Activated CD8-positive, alpha-beta memory T cell treated with anti-CD3 and anti-CD28 coated beads, Interleukin-2, amount 10 ng/mL, durations not matched to agents 7 days and 5 days (primary cell): ENCODE data around the gene FANCB. TPM values are rescaled to one million over a fixed set of nuclear protein-coding genes. Genes with fewer than 3 reads are reported as not detected.

Experiments
- ATAC-seq: fragments of 150-1000 bp; cut with Tn5 transposase; one replicate; pipeline ENCODE4 v1.10.0; 2021; ENCODE audit warnings: moderate library complexity
- CTCF ChIA-PET: fragments of 350-600 bp; sonication (Branson Sonifier 250); formaldehyde crosslinking; loops from one replicate; lab custom pipeline; 2021; ENCODE audit warnings: antibody characterized with exemption; lab: Charles Lee
- DNase-seq: peaks from one replicate; pipeline ENCODE4 v3.0.0-alpha.2; 2020
- H3K27ac Mint-ChIP-seq: one replicate; pipeline ENCODE4 v1.8.0; 2021; ENCODE audit warnings: mild to moderate bottlenecking, mixed read lengths
- H3K27me3 Mint-ChIP-seq: one replicate; pipeline ENCODE4 v1.8.0; 2021; ENCODE audit warnings: mixed read lengths
- H3K36me3 Mint-ChIP-seq: one replicate; pipeline ENCODE4 v1.8.0; 2021; ENCODE audit warnings: mild to moderate bottlenecking, mixed read lengths
- H3K4me1 Mint-ChIP-seq: one replicate; pipeline ENCODE4 v1.8.0; 2021; ENCODE audit warnings: mixed read lengths
- H3K4me3 Mint-ChIP-seq: one replicate; pipeline ENCODE4 v1.8.0; 2021; ENCODE audit warnings: mild to moderate bottlenecking, moderate library complexity, mixed read lengths
- H3K9me3 Mint-ChIP-seq: one replicate; pipeline ENCODE4 v1.8.0; 2022; ENCODE audit warnings: low read depth, mixed read lengths
- total RNA-seq, 2 experiments: library from RNA; stranded (reverse); gene quantifications; one replicate each; pipeline ENCODE4 v1.2.3, GENCODE V29; 2021

The FANCB gene
- 10 to 100 TPM; 11.9 to 12.0 TPM for total RNA-seq

- peaks cover 30% of the 10 kb centered on the region for H3K4me1 Mint-ChIP-seq
- peak within 1 kb of the TSS; percentile 83 for H3K27ac Mint-ChIP-seq
- ATAC-seq: peak; percentile 94
- peak within 1 kb of the TSS; percentile 78 for H3K4me3 Mint-ChIP-seq
- DNase-seq: peak; percentile 96
- peaks cover 20% of the 10 kb centered on the region for H3K36me3 Mint-ChIP-seq
- H3K9me3 Mint-ChIP-seq: no peaks in the 10 kb centered on the region
- CTCF ChIA-PET: no interaction called here
- H3K27me3 Mint-ChIP-seq: no peaks in the 10 kb centered on the region
These were observed at the start of gene FANCB, which contains the start of gene MOSPD2 for GRCh38 chrX:14872851-14873675. FANCB (minus strand) TSS chrX:14873069; CDS start chrX:14865510, 7,559 bp downstream. MOSPD2 (plus strand) TSS chrX:14873421; CDS start chrX:14873529, 108 bp downstream.

DNA sequence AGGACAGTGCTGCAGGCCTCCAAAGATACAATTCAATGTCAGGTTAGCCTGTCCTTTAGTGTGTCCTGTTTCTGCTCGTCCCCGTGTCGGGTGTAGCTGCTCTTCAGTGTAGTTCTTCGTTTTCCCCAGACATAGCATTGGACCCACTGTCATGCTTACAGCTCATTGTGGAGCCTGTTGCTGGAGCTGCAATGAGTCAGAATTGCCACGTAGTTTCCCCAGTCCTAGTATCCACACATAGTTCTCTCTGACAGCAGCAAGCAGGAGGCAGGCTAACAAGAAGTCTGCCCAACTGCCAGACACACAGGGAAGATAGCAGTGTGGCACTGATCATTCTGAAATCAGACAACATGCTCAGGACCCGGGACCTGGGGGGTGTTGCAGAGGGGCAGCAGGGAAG, 49.6 kb upstream of the FANCB start:
- CTCF ChIA-PET: no interaction called here

GRCh38 chrX:14920196-14920595, 47.3 kb upstream of the FANCB start:
- H3K27me3 Mint-ChIP-seq: no peaks in the 10 kb centered on the region
- DNase-seq (no peak), ATAC-seq (no peak)
- CTCF ChIA-PET: no interaction called here
- H3K4me1 Mint-ChIP-seq: no peaks in the 10 kb centered on the region
- peaks cover 18% of the 10 kb centered on the region for H3K36me3 Mint-ChIP-seq
- no peaks in the 10 kb centered on the region for H3K9me3 Mint-ChIP-seq
- no peak overlapping the region for H3K27ac Mint-ChIP-seq
- H3K4me3 Mint-ChIP-seq: no peak overlapping the region

More for the DNA sequence above, 49.6 kb upstream of the FANCB start:
- ATAC-seq (no peak), DNase-seq (no peak)
- Mint-ChIP-seq H3K36me3 (peaks cover 16% of the 10 kb centered on the region), H3K4me3 (no peak overlapping the region), H3K27me3 (no peaks in the 10 kb centered on the region), H3K9me3 (no peaks in the 10 kb centered on the region), H3K4me1 (no peaks in the 10 kb centered on the region), H3K27ac (no peak overlapping the region)

DNA sequence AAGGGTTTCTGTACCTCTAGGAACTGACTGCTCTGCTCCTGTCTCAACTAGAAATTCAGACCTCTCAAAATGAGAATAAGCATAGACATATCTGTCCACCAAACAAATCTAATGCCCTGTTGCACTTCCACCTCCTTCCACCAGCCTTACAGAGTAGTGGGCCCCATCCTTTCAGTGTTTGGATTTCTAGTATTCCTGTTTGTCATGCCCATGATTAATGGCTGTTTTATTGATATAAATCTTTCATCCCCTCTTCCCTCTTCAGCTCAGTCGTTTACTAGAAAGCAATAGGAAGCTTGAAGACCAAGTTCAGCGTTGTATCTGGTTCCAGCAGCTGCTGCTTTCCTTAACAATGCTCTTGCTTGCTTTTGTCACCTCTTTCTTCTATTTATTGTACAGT, 46.5 kb upstream of the FANCB start:
- DNase-seq (no peak), ATAC-seq (no peak)
- CTCF ChIA-PET: no interaction called here
- Mint-ChIP-seq H3K36me3 (peaks cover 18% of the 10 kb centered on the region), H3K9me3 (no peaks in the 10 kb centered on the region), H3K27ac (no peak overlapping the region), H3K4me1 (no peaks in the 10 kb centered on the region), H3K27me3 (no peaks in the 10 kb centered on the region), H3K4me3 (no peak overlapping the region)

- DNase-seq: no peak
- Mint-ChIP-seq H3K36me3 (peaks cover 24% of the 10 kb centered on the region), H3K4me1 (no peaks in the 10 kb centered on the region), H3K9me3 (no peaks in the 10 kb centered on the region), H3K27me3 (no peaks in the 10 kb centered on the region), H3K4me3 (no peak overlapping the region), H3K27ac (no peak overlapping the region)
- CTCF ChIA-PET: no interaction called here
- no peak for ATAC-seq
These were observed 43.3 kb upstream of the FANCB start for GRCh38 chrX:14916017-14916674.

GRCh38 chrX:14915596-14915995, 42.7 kb upstream of the FANCB start:
- H3K27me3 Mint-ChIP-seq: no peaks in the 10 kb centered on the region
- H3K36me3 Mint-ChIP-seq: peaks cover 24% of the 10 kb centered on the region
- no peaks in the 10 kb centered on the region for H3K4me1 Mint-ChIP-seq
- H3K9me3 Mint-ChIP-seq: no peaks in the 10 kb centered on the region
- no peak overlapping the region for H3K4me3 Mint-ChIP-seq
- CTCF ChIA-PET: no interaction called here
- ATAC-seq: no peak
- DNase-seq: no peak
- no peak overlapping the region for H3K27ac Mint-ChIP-seq

- no peaks in the 10 kb centered on the region for H3K27me3 Mint-ChIP-seq
- H3K27ac Mint-ChIP-seq: no peak overlapping the region
- CTCF ChIA-PET: no interaction called here
- ATAC-seq: no peak
- H3K4me3 Mint-ChIP-seq: no peak overlapping the region
- no peak for DNase-seq
- H3K36me3 Mint-ChIP-seq: peaks cover 16% of the 10 kb centered on the region
- no peaks in the 10 kb centered on the region for H3K4me1 Mint-ChIP-seq
- no peaks in the 10 kb centered on the region for H3K9me3 Mint-ChIP-seq
These were observed 40.4 kb upstream of the FANCB start for GRCh38 chrX:14913241-14913640.

DNA sequence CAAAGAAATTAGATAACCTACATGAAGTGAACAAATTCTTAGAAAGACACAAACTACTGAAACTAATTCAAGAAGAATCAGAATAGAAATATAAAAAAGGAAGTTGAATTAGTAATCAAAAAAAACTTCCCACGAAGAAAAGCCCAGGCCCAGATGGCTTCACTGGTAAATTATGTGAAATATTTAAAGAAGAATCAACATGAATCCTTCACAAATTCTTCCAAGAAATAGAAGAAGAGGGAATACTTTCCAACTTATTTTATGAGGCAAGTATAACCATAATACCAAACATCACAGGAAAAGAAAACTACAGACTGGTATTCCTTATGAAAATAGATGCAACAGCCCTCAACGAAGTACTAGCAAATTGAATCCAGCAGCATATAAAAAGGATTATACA, 31.0 kb upstream of the FANCB start:
- CTCF ChIA-PET: no interaction called here
- Mint-ChIP-seq H3K27me3 (no peaks in the 10 kb centered on the region), H3K9me3 (no peaks in the 10 kb centered on the region), H3K4me3 (no peak overlapping the region), H3K36me3 (peaks cover 28% of the 10 kb centered on the region), H3K27ac (no peak overlapping the region), H3K4me1 (peaks cover 4% of the 10 kb centered on the region)
- DNase-seq (no peak), ATAC-seq (no peak)

- CTCF ChIA-PET: no interaction called here
- ATAC-seq (no peak), DNase-seq (no peak)
- H3K9me3 Mint-ChIP-seq: no peaks in the 10 kb centered on the region
- peaks cover 30% of the 10 kb centered on the region for H3K36me3 Mint-ChIP-seq
- H3K4me3 Mint-ChIP-seq: no peak overlapping the region
- peaks cover 3% of the 10 kb centered on the region for H3K4me1 Mint-ChIP-seq
- no peaks in the 10 kb centered on the region for H3K27me3 Mint-ChIP-seq
- no peak overlapping the region for H3K27ac Mint-ChIP-seq
These were observed 29.7 kb upstream of the FANCB start for GRCh38 chrX:14902537-14902936.

DNA sequence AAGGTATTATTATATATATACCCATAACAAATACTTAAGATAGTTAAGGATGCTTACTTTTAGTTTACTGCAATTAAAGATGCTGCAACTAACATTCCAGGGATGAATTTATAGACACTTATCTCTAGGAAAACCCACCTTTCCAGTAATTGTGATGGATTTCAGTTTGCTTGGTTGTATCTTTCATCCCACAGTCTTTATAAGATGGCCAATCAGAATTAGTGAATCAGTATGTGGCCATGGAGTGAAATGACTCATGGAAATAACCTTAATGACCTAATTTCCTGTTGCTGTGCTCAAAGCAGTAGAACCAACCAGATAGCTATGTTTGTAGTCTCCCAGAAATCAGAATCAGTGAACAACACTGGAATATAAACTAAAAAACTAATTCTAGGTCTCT, 26.7 kb upstream of the FANCB start:
- peaks cover 37% of the 10 kb centered on the region for H3K36me3 Mint-ChIP-seq
- no peaks in the 10 kb centered on the region for H3K9me3 Mint-ChIP-seq
- no peak overlapping the region for H3K4me3 Mint-ChIP-seq
- H3K4me1 Mint-ChIP-seq: peaks cover 3% of the 10 kb centered on the region
- H3K27me3 Mint-ChIP-seq: no peaks in the 10 kb centered on the region
- no peak overlapping the region for H3K27ac Mint-ChIP-seq
- CTCF ChIA-PET: no interaction called here
- no peak for DNase-seq
- peak; percentile 80 for ATAC-seq

DNA sequence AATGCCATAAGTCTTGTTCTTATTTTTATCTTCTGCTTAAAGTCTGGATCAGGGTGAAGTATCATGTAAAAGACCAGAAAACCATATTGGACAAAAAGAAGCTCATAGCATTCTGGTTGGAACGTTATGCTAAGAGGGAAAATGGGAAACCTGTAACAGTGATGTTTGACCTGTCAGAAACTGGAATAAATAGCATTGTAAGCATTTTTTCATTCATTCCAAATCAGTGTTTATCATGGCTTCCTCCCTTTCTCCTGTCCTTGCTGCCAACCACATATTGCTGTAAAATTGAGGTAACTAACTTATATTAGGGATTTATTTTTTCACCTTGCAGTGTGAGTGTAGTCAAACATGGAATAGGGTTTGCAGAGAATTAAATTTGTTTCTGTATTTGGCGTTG, 24.2 kb upstream of the FANCB start:
- ATAC-seq: no peak
- CTCF ChIA-PET: no interaction called here
- peaks cover 3% of the 10 kb centered on the region for H3K4me1 Mint-ChIP-seq

GRCh38 chrX:14896273-14896672, 23.4 kb upstream of the FANCB start:
- DNase-seq (no peak), ATAC-seq (no peak)
- no peaks in the 10 kb centered on the region for H3K27me3 Mint-ChIP-seq
- CTCF ChIA-PET: no interaction called here
- H3K9me3 Mint-ChIP-seq: no peaks in the 10 kb centered on the region
- H3K4me3 Mint-ChIP-seq: no peak overlapping the region
- H3K36me3 Mint-ChIP-seq: peaks cover 25% of the 10 kb centered on the region
- H3K27ac Mint-ChIP-seq: no peak overlapping the region
- H3K4me1 Mint-ChIP-seq: peaks cover 3% of the 10 kb centered on the region

More for the DNA sequence above, 24.2 kb upstream of the FANCB start:
- Mint-ChIP-seq H3K27ac (no peak overlapping the region), H3K4me3 (no peak overlapping the region), H3K9me3 (no peaks in the 10 kb centered on the region), H3K36me3 (peaks cover 26% of the 10 kb centered on the region), H3K27me3 (no peaks in the 10 kb centered on the region)
- DNase-seq: no peak

DNA sequence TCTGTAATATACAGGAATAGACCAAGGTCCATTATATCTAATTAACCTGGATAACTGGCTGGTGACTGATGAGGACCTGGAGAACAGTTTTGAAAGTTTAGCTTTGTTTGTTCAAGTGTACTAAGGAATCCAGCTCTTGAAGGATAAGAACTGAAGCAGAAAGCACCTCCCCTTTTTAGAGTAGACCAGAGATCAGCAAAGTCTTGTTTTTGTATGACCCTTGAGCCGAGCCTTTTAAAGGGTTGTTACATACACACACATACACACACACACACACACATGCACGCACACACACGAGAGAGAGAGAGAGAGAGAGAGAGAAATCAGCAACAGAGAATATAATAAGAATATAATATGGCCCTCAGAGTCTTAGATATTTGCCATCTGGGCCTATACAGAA, 13.4 kb upstream of the FANCB start:
- ATAC-seq: no peak
- H3K4me3 Mint-ChIP-seq: no peak overlapping the region

GRCh38 chrX:14884714-14885113, 11.8 kb upstream of the FANCB start:
- Mint-ChIP-seq H3K36me3 (peaks cover 4% of the 10 kb centered on the region), H3K27me3 (no peaks in the 10 kb centered on the region), H3K4me1 (peaks cover 5% of the 10 kb centered on the region), H3K4me3 (no peak overlapping the region), H3K9me3 (no peaks in the 10 kb centered on the region), H3K27ac (no peak overlapping the region)
- CTCF ChIA-PET: no interaction called here
- ATAC-seq (no peak), DNase-seq (no peak)

More for the DNA sequence above, 13.4 kb upstream of the FANCB start:
- no peaks in the 10 kb centered on the region for H3K27me3 Mint-ChIP-seq
- DNase-seq: no peak
- CTCF ChIA-PET: no interaction called here
- H3K27ac Mint-ChIP-seq: no peak overlapping the region
- peaks cover 4% of the 10 kb centered on the region for H3K36me3 Mint-ChIP-seq
- peaks cover 5% of the 10 kb centered on the region for H3K4me1 Mint-ChIP-seq
- no peaks in the 10 kb centered on the region for H3K9me3 Mint-ChIP-seq
